Osteoblast (primary cell): ENCODE data around the gene SHROOM3. TPM values are rescaled to one million over a fixed set of nuclear protein-coding genes. Genes with fewer than 3 reads are reported as not detected.

Source experiments
- DNase-seq: peaks from one replicate; pipeline ENCODE4 v3.0.0; 2011; ENCODE audit warnings: low spot score, mixed read lengths; ENCODE audit not compliant: insufficient read length; ENCODE audit errors: missing footprints
- H2AFZ ChIP-seq: 2 replicates; pipeline ENCODE4 v1.6.0; 2011; ENCODE audit warnings: mild to moderate bottlenecking, low read length
- H3K27ac ChIP-seq: 2 replicates; pipeline ENCODE4 v1.5.1; 2011; ENCODE audit warnings: mild to moderate bottlenecking, low read depth, low read length, moderate library complexity
- H3K27me3 ChIP-seq: 2 replicates; pipeline ENCODE4 v1.6.0; 2012; ENCODE audit warnings: mild to moderate bottlenecking, control low read depth, inconsistent platforms, low read length, moderate library complexity; ENCODE audit not compliant: insufficient read depth
- H3K36me3 ChIP-seq: 2 replicates; pipeline ENCODE4 v1.5.1; 2011; ENCODE audit warnings: mild to moderate bottlenecking, low read length, control low read depth, moderate library complexity; ENCODE audit not compliant: insufficient read depth
- H3K4me1 ChIP-seq: 2 replicates; pipeline ENCODE4 v1.5.1; 2011; ENCODE audit warnings: mild to moderate bottlenecking, low read length, control low read depth, moderate library complexity; ENCODE audit not compliant: insufficient read depth
- H3K4me2 ChIP-seq: 2 replicates; pipeline ENCODE4 v1.6.0; 2011; ENCODE audit warnings: mild to moderate bottlenecking, low read length; ENCODE audit not compliant: insufficient read depth
- H3K4me3 ChIP-seq: fragments of 200-600 bp; sonication (generic); 3 replicates; pipeline ENCODE4 v1.5.1; 2012; ENCODE audit warnings: mild to moderate bottlenecking, low read length, inconsistent platforms; ENCODE audit not compliant: insufficient read depth
- H3K79me2 ChIP-seq: 2 replicates; pipeline ENCODE4 v1.6.0; 2012; ENCODE audit warnings: mild to moderate bottlenecking, low read length, control low read depth, inconsistent platforms; ENCODE audit not compliant: insufficient read depth
- H3K9me3 ChIP-seq: 2 replicates; pipeline ENCODE4 v1.5.1; 2011; ENCODE audit warnings: low read depth, low read length, control low read depth
- H4K20me1 ChIP-seq: 2 replicates; pipeline ENCODE4 v1.6.0; 2012; ENCODE audit warnings: mild to moderate bottlenecking, low read length, control low read depth; ENCODE audit not compliant: insufficient read depth
- CTCF ChIP-seq: IDR thresholded peaks from 2 replicates; pipeline ENCODE4 v1.5.1; 2011; ENCODE audit warnings: mild to moderate bottlenecking, low read depth, low read length, moderate library complexity; ENCODE audit errors: extremely low read depth
- total RNA-seq: library from RNA; depleted of rRNA; stranded (reverse); fragments of >200 nt; gene quantifications from 2 replicates; pipeline ENCODE4 v1.2.3, GENCODE V29; 2012

SHROOM3 gene
- total RNA-seq, 1 donor: 9.8 TPM

DNA sequence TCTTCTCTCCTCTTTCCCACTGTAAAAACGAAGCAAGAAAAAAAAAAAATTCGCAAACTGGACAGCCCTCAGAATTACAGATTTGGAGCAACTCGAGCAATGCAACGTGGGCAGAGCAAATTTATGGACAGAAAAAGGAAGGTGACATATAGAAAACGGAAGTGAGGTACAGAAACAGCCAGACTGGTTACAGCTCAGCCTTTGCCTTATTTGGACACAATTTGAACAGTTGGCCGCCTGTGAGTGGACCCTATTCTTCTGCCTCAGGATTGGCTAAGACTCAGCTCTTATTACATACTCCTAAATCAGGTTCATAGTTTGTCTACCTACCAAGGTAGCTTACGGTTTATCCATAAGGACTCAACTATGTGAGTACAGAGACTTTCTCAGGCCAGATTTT lies 364.1 kb downstream of the SHROOM3 start:
- Histone ChIP-seq H3K4me3 (no peak overlapping the region), H3K27me3 (no peaks in the 10 kb centered on the region), H3K79me2 (no peaks in the 10 kb centered on the region), H3K4me2 (no peak overlapping the region), H3K4me1 (peaks cover 9% of the 10 kb centered on the region), H4K20me1 (no peaks in the 10 kb centered on the region), H3K27ac (no peak overlapping the region), H3K36me3 (no peaks in the 10 kb centered on the region), H2AFZ (no peak overlapping the region), H3K9me3 (no peaks in the 10 kb centered on the region)
- no peak for DNase-seq
- no peak for TF ChIP-seq CTCF

GRCh38 chr4:76799718-76800117 lies 364.7 kb downstream of the SHROOM3 start:
- H3K9me3 ChIP-seq: no peaks in the 10 kb centered on the region
- H4K20me1 ChIP-seq: no peaks in the 10 kb centered on the region
- H3K4me3 ChIP-seq: no peak overlapping the region
- no peak overlapping the region for H2AFZ ChIP-seq
- no peak overlapping the region for H3K4me2 ChIP-seq
- no peaks in the 10 kb centered on the region for H3K79me2 ChIP-seq
- no peak for TF ChIP-seq CTCF
- peaks cover 13% of the 10 kb centered on the region for H3K4me1 ChIP-seq
- no peaks in the 10 kb centered on the region for H3K36me3 ChIP-seq
- no peak for DNase-seq
- H3K27me3 ChIP-seq: no peaks in the 10 kb centered on the region
- H3K27ac ChIP-seq: no peak overlapping the region

- no peak for TF ChIP-seq CTCF
- no peak for DNase-seq
- H3K4me2 ChIP-seq: no peak overlapping the region
These were observed 365.9 kb downstream of the SHROOM3 start for GRCh38 chr4:76800902-76801301.

GRCh38 chr4:76801621-76802235 lies 366.7 kb downstream of the SHROOM3 start:
- Histone ChIP-seq H3K4me3 (no peak overlapping the region), H3K27ac (no peak overlapping the region), H3K4me2 (no peak overlapping the region), H2AFZ (no peak overlapping the region), H4K20me1 (no peaks in the 10 kb centered on the region), H3K27me3 (no peaks in the 10 kb centered on the region), H3K9me3 (no peaks in the 10 kb centered on the region), H3K4me1 (peaks cover 13% of the 10 kb centered on the region), H3K79me2 (no peaks in the 10 kb centered on the region), H3K36me3 (no peaks in the 10 kb centered on the region)
- no peak for TF ChIP-seq CTCF
- DNase-seq: no peak

More at GRCh38 chr4:76800902-76801301, 365.9 kb downstream of the SHROOM3 start:
- Histone ChIP-seq H3K9me3 (no peaks in the 10 kb centered on the region), H4K20me1 (no peaks in the 10 kb centered on the region), H3K27ac (no peak overlapping the region), H2AFZ (no peak overlapping the region), H3K4me1 (peaks cover 13% of the 10 kb centered on the region), H3K36me3 (no peaks in the 10 kb centered on the region), H3K4me3 (no peak overlapping the region), H3K27me3 (no peaks in the 10 kb centered on the region), H3K79me2 (no peaks in the 10 kb centered on the region)
